Stimulated activated CD4-positive, alpha-beta T cell treated with anti-CD3 and anti-CD28 coated beads, Interleukin-4, amount 100 ng/mL, for 48 hours (primary cell): ENCODE results near the gene RIMBP2.

ENCODE experiments used
- DNase-seq, 2 donors: peaks; one replicate each; pipeline ENCODE4 v3.0.0-alpha.2; 2020; ENCODE audit warnings: low read depth in 2 of 2

RIMBP2 gene

DNA sequence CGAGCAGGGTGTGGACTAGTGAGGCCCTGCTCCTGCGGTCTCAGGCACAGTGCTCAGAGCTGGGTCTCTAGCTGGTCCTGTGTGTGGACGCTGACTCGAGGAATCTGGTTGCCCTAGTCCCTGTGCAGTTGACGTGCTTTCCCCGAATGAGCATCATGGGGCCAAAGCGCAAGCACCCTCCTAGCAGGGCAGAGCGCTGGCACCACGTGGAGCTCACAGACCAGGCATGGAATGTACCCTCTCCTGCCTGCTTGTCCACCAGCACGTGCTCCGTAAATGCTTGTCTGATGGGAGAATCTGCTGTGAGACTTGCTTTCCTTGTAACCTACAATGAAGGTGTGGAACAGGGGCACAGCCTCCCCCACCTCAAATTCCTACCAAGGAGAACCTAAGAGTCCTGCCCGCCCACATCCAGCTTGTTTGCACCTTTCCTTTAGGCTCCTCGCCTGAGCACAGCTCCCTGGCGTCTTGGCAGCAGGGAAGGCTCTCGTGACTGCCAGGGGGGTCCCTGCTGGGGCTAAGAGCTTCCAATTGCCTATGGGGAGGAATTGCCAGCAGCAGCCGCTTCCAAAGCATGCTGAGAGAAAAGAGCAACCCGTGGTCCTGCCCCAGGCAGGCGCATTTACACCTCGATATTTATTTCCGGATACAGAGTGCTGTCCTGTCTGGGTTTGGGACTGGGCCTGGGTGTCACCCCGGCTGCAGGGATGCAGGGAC is 253.4 kb downstream of the RIMBP2 start:
- no peak for DNase-seq

DNA sequence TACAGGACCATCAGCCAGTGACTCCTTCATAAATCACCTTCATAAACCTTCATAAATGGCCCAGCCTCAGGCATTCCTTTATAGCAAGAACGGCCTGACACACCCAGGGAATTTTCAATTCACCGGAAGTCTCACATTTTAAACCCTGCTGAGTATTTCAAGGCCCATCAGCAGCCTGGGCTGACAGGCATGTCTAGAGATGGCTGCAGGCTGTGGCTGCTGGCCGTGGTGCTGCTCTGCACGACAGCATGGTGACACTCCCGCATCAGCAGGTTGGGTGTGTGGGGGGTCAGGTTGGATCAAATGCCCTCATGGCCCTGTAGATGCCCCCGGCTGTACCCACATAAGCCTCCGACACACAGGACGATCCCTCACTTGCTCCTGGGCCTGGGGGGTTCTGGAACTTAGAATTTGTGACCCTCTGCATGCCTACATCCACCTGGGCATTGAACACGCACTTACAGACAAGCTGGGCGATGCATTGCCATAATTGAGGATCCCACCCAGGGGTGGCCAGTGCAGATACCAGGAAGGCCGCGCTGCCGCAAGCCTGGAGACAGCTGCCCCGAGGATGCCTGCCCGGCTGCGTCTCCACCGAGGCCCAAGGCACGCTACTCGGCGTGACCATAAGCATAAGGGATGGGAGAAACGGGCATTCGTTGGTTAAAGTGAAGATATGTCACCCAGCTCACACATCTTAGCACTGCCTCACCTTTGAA is 254.1 kb downstream of the RIMBP2 start:
- DNase-seq, result no peak

DNA sequence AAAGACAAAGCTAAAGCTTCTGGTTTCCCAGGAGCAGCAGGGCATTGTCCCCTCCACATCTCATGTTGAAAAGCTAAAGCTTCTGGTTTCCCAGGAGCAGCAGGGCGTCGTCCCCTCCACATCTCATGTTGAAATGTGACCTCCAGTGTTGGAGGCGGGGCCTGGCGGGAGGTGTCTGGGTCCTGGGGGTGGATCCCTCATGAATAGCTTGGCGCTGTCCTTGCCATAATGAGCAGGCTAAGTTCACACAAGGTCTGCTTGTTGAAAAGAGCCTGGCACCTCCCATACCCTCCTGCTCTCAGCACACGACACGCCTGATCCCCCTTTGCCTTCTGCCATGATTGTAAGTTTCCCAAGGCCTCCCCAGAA is 254.7 kb downstream of the RIMBP2 start:
- no peak for DNase-seq

DNA sequence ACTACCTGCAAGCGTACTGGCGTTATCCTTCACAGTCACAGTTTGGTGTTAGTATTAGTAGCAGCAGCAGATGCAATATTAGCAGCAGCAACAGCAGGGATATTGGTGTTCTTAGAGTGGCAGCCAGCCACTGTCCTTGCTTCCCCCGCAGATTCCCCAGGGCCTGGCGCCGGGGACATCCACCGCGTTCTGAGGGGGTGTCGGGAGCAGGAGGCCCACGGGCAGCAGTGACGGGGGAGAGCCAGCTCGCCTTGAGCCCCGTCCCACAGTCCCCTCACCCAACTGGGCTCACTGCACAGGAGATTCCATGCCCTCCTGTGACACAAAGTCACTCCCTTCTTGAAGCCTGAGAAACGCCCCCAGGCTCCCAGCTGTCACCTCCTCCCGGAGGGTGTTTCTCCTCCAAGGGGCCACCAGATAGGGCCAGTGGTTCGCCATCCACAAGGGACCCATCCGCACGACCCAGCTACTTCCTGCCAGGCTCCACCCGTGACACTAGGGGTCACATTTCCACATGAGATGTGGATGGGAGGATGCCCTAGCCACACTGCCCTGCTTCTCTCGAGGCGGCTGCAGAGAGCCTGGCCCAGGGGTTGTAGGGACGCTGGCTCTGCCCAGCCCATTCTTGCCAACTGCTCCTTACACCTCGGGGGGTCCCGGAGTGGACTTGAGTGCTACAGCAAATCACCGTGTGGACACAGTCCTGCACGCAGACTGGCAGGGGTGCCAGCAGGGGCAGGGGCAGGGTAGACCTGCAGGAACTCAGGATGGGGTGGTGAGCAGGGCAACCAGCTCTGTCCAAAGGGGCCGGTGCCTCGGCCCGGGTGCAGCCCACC is 255.3 kb downstream of the RIMBP2 start:
- DNase-seq, result no peak

DNA sequence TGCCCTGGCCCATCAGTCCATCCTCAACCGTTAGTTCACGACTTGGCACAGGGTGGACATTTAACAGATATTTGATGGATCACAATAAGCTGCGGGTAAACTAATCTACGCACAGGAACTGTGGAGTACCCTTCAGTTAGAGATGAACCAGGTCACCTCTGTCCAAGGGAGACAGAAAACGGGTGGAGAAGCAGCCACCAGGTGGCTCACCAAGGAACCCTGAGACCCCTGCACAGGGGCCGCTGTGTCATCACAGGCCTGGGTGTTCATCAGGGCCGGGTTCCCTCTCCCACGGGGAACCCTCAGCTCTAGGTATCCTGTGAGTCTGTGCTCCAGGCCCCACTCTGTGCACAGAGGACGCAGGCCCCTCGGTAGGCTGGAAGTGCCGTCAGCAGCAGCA is 256.2 kb downstream of the RIMBP2 start:
- no peak for DNase-seq

DNA sequence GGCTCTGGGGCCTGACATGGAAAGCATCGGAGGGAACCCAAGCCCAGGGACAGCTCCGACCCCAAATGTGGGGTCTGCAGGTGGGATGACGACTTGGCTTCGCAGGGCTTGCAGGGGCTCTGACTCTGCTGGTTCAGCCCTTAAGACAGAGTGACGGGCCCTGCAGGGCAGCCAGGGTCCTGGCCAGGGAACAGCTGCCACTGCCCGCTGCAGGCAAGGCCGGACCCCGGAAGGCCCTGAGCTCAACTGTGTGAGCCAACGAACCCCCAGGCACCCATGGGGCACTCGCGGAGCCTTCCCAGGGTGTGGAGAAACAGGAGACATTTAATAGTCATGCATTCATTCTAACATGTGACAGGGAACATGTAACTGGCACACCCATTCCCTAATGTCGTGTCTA is 257.8 kb downstream of the RIMBP2 start:
- DNase-seq, result no peak

DNA sequence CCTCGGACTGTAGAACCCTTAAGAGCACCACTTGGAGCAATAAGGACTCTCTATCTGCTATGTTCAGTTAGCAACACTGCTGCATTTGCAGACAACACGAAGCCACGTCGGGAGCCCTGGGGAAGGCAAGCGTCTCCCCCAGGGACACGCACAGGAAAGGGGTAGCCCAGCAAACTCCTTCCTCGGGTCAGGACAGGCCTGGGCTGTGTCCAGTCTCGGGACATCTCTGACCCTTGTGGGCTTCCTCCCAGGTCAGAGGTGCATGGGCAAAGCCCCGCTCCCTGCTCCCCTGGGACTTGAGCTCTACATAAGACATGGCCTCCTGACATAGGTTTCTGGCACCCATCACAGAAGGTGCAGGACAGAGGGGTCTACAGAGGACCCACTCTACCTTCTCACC is 258.9 kb downstream of the RIMBP2 start:
- DNase-seq, result no peak

DNA sequence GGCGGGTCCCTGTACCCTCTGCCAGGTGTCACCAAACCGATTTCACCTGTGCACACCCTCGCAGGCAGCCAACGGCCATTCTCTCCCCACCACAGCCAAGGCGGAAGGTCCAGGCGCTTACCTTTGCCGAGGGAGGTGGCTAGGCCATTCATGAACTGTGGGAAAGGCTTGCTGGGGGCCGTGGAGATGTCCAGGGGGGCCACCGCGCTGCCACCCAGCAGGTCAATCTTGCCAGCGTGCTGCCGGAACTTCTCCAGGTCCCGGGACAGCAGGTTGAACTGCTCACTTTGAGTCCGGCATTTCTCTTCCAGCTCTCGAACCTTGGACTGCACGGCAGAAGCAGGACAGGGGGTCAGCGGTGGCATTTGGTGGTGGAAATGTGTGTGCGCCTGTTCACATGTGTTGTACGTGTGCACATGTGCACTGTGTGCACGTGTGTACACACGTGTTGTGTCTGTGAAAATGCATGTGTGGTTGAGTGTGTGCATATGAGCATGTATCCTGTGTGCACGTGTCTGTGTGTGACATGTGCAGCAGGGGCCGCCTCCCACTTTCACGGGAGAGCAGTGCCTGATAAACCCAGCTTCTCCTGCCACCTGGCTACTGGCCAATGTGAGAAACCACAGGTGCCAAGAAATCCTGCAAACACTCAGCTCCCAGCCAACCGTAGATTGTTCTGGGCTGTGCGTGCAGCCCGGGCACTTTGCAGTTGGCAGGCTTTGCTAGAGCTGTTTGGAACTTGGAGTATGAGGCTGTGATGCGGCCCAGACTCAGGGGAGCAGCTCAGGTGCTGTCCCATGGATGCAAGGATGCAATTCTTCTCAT is 259.5 kb downstream of the RIMBP2 start:
- DNase-seq, result no peak

DNA sequence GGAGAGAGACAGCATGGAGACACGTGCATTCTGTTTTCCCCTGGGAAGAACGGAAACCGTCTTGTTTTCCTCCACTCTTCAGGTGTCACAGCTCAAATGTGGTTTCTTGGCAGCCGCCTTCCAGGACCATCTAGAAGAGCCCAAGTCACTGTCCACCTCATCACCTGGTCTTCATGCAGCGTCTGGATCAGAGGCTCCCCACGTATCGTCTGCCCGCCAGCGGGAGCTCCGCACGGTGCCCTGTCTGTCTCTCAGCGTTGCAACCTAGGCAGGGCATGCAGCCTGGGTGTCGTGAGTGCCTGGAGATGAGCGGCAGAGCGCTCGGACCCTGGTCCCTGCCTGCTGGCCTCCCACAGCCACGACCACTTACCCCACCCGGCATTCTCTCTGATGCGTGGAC is 260.9 kb downstream of the RIMBP2 start:
- no peak for DNase-seq

DNA sequence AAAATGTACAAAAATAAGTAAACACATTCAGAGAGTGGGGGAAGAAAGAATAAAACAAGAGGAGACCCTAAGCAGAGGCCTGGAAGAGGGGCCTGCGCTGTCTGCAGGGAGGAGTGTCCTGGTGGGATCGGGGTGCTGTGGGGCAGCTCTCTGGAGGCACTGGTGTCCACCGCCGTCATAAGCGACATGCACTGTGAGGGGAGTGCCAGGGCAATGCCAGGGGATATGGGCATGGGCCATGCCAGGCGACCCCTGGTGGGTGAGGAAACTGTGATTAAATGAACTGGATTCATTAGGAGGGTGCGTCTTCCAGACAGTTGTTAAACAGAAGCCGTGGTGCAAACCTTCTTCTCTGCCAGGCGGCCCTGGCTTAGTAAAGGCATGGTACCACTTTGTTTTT is 261.8 kb downstream of the RIMBP2 start:
- DNase-seq, result no peak

DNA sequence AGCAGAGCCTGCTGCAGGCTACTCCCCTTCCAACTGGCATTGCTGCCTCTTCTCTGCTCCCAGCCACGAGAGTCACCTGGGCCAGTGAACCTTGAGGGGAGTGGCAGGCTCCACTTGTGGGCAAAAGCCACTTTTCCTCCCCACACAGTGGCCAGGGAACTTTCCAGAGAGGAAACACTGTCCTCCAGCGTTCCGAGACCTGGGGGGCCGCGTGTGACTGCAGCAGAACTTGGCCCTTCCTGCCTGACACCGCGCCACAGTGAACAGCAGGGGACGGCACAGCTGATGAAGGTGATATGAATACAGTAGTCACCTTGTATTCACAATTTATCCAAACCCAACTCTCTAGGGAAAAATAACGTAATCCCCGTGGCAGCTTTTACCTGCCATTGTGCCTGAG is 263.6 kb downstream of the RIMBP2 start:
- DNase-seq, result no peak

DNA sequence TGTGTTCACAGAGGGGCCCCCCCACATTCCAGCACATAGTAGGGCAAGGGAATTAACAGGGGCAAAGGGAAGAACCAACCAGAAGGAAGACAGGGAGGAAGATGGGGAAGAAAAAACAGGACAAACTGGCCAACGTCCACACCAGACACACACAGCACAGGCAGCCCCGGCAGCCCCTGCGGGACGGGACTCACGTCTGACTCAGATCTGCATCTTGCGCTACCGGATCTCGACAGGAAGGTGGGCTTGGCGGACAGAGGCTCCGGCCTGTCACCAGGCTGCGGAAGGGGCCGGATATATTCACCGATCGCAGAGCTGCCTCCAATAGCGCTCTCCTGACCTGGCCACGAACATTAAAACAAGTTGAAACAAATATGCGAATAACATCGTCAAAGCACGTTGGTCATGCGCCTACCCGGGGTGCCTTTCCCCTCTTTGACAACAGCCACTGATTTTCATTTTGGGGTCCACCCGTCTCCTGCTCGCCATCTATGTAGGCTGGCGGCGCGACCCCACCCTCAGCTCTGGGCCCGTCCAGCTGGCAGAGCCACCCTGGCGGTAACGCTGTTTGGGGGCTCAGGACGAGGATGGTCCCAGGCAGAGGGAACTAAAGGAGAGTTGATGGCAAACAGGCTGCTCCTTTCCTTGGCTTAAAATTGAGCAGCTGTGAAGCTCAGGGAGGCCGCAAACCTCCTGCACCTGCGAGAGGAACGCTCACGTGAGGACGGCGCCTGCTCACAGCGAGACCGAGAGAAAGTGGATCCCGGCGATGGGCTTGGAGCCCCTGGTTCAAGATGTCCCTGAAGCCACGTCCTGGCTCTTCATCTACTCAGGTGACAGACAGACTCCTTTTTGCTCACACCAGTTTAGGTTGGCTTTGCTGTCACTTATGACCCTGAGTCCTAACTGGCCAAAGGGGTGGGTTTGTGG is 264.8 kb downstream of the RIMBP2 start:
- no peak for DNase-seq

DNA sequence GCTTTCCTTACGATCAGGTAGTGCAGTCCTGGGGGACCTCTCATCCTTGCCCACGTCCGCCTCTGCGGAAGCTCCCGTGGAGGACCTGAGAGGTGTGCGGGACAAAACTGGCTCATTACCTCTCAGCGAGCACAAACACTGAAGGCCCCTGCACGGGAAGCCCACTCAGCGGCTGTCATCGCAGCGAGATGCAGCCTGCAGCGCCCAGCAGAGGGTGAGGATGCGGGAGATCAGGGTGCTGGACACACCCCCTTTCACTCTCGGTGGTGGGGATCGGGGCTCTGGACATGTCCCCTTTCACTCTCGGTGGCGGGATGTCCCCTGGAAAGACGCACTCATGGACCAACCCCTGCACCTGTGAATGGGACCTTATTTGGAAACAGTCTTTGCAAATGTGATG is 266.8 kb downstream of the RIMBP2 start:
- DNase-seq, result no peak

DNA sequence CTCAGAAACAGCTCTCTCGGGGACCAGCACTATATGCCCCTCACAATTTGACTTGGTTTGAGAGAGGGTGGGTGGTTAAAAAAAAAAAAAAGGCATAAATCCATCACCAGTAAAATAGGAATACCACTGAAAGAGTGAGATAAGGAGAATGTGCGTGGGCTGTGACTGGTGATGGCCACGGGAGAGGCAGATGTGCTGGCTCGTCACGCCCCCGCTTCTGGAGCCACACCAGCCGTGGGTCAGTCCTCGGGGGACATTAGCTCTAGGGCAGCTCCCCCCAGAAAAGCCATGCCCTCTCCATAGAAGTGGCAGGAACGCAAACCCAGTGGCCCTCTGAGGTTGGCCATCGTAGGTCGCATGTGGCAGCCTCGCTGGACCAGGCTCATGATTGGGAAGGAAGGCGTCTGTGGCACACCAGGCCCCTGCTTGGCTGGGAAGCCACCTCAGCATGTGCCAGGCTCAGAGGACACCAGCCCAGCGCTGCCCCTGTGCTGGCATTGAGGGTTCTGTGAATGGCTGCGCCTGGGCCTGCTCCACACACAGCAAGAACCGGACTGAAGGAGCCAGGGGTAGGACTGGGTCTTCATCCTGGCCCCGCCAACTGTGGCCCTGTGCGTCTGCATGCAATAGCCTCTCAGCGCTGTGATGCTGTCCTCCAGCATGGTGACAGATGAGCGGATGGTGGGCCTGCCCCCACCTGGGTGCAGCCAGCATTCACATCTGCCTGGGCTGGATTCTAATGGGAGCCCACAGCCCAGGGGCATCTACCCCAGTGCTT is 267.9 kb downstream of the RIMBP2 start:
- DNase-seq, result no peak

DNA sequence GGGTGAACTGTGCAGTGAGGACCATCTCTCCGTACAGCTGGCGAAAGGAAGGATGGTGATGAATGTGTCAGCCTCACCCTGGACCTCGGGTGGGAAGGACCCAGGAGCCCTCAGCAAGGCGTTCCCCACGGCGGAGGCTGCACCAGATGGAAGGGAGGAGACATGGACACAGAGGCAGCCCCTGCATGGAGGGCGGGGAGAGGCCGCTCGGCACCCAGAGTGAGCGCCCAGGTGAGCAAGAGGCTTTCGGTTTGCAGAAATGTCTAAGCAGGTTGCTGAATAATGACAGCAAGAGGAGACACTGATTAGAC is 268.5 kb downstream of the RIMBP2 start:
- DNase-seq, result no peak

DNA sequence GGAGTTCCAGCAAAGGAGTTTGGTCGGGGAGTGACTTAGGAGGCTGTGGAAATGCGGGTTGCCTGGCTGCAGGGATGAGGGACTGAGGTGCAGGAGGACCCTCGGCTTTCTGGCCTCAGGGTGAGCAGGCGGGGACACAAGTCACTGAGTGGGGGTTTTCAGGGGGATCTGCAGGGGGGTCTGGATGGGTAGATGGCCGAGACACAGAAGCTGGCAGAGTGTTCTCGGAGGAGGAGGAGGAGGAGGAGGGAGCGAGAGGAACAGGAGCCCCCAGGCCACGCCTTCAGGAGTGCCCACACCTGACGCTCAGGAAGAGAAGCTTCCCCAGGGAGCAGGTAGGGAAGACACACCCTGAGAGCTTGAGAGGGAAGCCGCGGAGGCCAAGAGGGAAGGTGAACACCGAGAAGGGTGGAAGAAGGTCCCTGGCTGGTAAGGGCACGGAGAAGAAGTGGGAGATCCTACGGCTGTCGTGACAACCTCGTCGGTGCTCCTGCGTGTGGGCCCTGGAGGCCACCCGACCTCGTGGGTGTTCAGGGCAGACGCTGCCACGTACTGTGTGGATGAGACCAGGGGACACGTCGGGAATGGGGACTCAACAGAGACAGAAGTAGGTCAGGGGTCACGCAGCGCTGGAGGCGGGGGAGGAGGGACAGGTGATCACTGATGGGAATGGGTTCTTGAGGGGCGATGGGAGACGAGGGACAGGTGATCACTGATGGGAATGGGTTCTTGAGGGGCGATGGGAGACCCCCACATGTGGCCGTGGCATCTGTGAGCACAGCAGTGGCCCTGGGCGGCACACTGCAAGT is 269.0 kb downstream of the RIMBP2 start:
- no peak for DNase-seq

DNA sequence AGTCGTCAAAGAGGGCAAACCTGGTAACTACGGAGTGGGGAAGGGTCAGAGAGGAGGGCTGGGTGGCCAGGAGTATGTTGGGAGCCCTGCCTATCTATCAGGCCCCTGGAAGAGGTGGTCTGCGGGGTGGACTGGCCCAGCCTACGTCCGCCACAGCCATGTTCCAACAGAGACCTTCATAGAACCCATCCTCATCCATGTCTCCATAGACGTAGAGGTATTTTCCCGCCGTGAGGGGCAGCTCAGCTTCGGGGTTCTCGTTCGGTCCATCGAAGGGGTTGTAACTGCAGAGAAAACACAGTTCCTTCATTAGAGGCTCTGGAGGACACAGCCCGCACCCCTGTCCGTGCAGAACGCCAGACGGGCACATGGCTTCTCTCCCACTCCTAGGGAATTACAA is 271.1 kb downstream of the RIMBP2 start:
- no peak for DNase-seq

DNA sequence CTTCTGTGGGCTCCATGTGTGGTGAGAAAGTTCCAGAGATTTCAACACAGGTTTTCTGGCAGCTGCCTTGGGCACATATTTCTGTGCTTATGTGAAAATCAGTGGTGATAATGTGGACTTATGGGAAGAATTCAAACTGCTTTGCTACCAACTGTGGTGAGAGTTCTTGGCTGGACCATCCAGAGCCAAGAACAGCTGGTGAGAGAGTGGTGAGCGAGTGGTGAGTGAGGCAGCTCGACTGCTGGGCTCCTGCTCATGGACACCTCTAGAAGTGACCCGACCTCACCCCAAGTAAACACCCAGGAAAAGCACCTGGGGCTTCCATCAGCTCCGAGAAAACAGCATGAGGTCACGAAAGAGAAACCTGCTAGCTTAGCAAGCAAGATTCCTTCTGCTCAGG is 272.0 kb downstream of the RIMBP2 start:
- DNase-seq, result no peak
